Measurements from ENCODE around the gene NUBP2.

- TF ChIP-seq EZH2 (IDR thresholded peaks at IDR 0.05; ENCODE audit: borderline replicate concordance, low read depth, low read length, poor library complexity, severe bottlenecking) (no peak), CTCF (conservative IDR thresholded peaks at IDR 0.05; ENCODE audit: low read depth, low read length) (no peak)
Measured at GRCh38 chr16:1769402-1770300, 13.1 kb upstream of the NUBP2 start.
